Esophagus mucosa (tissue), 1 donor: ENCODE measurements around the gene HOXC6. TPM values are rescaled to one million over a fixed set of nuclear protein-coding genes. Genes with fewer than 3 reads are reported as not detected.
"Not testable (repeated sequence)": the region's sequence is repeated elsewhere in the genome, so short reads cannot be mapped to it uniquely, and the experiment has no call there.

Experiments used
- ATAC-seq: fragments of 200-7000 bp; cut with Tn5 transposase; one replicate; pipeline ENCODE4 v1.9.1; 2020
- total RNA-seq: library from RNA; stranded (reverse); gene quantifications from one replicate; pipeline ENCODE4 v1.2.4, GENCODE V29; 2023
- donor health status: DM: yes; HTN: yes; CAD: no.

Gene HOXC6
- total RNA-seq, 1 donor from 2014 or later = 1.6 TPM

DNA sequence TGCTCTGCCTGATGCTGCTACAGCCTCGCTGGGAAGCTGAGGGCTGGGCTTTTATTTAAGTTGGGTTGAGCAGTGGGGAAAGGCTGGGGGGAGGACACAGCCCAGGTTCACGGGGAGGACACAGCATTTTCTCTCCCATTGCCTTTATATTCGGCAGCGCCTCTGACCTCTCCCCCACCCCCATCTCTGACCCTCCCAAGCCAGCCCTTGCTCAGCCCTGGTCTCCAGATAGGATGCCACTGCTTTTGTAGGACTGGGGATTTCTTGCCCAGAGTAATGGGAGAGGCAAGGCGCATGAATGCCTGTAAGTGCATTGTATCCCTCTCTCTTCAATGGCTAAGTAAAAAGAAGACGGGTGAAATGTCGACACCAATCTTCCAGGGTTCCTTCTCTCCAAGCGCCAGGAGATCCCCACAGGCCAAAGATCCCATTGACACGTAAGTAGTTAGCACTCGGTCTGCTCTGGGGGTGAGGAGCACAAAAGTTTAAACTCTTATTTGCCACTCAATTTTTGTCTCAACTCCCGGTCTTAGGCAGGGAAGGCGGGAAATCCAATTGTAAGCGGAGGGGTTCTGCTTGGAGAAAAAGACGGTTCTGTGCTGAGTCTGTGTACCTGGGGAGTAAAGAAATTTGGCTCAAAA lies 30.0 kb downstream of the HOXC6 start:
- no peak for ATAC-seq

DNA sequence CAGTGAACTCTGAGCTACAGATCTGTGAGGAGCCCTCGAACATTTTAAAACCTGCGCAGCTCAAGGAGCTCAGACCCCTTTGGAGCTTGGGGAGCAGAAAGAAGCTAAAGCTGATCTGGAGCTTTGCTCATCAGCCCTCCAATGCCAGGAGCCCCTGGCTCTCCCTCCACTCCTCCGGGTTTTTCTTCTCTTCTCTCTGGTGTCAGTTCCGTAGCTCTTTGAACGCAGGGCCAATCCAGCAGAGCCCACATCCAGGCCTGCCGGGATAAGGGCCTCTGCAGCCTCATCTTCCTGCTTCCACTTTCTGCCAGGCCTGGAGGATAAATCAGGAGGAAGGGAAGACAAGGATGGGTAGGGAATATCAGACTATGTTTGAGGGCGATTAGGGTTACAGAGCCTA lies 31.4 kb downstream of the HOXC6 start:
- no peak for ATAC-seq

DNA sequence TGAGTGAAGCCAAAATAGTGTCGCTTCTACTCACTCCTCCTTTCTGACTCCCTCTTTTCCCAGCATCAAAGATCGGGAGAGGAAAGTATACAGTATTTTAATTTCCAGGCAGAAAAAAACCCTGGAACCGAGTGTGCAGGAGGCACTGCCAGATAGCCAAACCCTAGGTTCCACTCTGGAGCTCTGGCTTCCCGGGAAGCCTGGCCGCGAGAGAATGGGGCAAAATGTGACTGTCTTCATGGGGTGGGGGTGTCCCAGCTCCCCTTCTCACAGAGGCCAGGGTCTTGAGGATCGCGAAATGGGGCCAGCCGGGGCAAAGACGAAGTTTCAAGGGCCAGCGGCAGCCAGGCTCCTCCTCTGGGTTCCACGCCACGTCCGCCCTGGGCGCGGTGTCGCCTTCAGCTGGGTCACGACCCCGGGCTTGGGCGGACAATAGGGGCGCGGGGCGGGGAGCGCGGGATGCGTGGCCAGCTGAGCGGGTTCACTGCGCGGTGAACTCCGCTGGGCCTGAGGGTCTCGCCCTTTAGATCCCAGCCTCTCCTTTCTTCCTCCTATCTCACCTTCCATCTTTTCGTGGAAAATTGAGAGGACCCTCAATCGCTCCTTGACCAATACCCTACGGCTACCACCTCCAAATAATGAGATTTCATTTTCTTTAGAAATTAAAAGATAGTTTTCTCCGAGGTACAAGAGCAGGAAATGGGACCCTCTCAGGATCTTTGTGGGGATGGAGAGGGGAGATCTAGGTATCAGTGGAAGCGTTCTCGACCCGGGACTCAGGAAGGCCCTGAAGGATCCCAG lies 32.1 kb downstream of the HOXC6 start:
- no peak for ATAC-seq

DNA sequence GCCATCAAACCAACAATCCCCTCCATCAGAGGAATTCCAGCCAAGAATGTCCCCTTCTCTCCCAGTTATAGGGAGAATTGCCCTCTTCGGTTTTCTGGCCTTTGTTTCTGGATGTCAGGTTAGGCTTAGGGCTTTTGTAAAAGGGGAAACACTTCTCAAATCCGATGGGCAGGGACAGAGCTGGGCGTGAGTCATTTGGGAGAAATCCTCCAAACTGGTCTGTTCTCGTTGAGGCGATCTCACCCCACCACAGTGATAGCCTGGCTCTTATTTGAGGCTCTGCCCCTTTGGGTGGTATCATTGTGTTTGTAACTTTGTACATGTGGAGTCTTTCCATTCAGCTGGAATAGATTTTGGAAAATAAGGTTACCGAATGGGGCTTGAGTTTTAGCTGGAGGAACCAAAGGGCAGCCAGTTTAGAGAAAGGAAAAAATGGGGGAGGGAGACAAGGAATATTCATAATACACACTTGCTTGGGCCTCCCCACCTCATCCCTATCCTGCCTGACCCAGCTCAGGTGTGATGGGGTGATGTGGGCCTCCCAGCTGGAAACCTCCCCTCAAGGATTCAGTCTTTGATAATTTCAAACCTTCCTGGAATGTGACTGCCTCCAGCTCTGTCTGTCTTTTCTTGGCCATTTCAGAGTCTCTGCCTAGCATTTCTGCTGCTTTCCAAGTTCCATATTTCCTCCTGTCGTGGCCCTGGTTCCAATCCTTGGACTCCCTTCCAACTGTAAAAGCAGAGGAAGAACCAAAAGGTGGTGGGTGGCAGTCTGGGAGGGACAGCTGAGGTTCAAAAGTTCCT lies 32.9 kb downstream of the HOXC6 start:
- no peak for ATAC-seq

DNA sequence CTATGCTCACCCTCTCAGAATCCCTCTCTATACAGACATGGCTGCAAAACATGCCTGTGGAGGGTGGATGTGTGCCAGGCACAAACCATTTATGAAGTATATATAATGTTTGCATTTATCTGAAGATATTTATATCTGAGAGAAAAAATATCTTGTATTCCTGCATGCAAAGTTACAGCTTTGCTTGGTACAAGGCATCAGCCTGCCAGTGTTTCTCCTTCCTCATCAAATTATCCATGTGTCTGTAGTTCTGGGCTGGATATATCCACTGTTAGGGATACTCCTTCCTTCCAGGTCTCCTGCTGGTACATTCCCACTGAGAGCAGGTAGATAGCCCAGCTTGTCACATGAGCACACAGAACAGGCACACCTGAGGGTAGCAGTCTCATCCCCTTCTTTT lies 37.4 kb downstream of the HOXC6 start:
- ATAC-seq = no peak

DNA sequence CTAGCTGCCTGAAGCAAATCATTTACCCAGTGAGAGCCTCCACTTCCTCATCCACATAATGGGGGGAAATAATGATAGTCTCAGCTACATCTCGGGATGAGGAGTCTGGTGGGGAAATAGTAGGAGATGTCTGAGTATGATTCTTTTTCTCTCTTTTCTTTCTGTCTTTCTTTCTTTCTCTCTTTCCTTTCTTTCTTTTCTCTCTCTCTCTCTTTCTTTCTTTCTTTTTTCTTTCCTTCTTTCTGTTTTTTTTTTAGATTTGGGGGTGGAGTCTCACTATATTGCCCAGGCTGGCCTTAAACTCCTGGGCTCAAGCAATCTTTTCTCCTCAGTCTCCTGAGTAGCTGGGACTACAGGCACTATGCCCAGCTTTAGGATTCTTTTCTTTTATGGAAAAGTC lies 38.2 kb downstream of the HOXC6 start:
- no peak for ATAC-seq

DNA sequence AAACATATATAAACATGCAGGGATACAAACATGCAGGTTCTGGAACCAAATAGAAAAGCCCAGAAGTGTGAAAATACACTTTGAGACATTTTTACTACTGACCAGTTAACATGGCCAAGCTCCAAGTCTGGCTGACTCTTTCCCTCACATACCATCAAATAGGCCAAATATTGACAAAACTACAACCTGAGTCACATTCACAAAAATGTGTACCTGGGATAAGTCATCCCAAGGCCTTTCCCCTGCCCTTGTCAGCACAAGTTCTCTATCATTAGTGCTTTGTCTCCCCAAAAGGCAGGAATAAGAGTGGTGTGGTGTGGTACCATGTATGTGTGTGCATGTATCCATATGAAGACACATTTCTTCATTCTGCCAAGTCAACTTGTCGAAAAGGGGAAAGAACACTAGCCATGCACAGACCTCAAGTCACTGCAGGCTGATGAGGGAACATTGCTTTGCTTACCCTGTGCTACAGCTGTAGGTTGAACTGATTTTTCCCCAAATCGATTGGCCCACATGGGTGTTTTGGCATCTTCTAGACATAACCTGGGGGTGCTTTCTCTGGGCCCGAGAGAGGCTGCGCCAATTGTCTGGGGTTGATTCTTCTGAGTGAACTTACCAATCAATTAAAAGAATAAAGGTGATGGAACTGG lies 40.3 kb downstream of the HOXC6 start:
- ATAC-seq = no peak

DNA sequence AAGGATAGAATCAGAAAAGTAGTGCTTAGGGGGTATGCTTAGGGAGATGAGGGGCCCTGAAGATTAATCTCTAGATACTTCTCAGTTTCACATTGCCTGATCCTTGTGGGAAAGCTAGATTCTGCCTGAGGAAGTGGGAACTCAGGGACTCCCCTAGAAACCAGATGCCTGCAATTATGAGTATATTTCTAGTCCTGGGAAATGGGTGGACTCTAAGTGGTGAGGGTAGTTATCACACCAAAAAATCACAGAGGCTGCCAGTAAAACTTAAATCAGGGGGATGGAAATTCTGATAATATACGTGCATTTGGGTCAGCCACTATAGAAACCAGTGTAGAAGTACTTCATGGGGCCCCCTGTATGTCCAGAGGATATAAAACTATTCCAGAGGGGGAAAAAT lies 43.7 kb downstream of the HOXC6 start:
- ATAC-seq = no peak

DNA sequence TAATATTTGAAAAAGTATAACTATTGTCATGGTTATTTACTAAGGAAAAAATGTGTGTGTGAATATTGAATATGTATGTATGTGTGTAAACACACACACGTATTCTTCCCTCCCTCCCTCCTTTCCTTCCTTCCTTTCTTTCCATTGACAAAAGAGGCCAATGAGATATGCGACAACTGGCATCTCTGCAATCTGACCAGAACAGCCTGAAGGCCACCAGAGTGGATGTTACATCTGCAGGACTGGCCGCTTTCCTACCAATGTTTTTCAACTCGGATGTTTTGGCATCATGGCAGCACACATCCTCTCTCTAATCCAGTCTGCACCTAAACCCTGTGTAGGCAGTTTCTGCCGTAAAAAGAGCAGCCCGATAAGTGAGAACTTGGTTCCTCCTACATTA lies 46.1 kb downstream of the HOXC6 start:
- no peak for ATAC-seq

DNA sequence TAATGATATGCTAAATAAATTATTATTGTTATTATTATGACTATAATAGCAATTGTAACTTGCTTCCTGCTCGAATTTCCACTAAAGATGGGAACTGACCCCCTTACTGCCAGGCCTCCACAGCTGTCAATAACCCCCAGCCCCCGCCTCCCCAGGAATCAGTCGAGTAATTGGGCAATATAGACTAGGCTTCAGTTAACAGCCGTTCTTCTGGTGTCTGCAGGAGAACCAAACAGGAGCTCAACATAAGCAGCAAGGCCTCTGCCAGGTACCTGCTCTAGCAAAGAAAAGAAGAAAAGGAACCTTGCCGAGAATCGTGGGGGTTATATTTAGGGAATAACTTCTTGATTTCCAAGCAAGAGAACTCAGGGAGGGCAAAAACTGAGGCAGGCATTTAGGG lies 47.2 kb downstream of the HOXC6 start:
- no peak for ATAC-seq

DNA sequence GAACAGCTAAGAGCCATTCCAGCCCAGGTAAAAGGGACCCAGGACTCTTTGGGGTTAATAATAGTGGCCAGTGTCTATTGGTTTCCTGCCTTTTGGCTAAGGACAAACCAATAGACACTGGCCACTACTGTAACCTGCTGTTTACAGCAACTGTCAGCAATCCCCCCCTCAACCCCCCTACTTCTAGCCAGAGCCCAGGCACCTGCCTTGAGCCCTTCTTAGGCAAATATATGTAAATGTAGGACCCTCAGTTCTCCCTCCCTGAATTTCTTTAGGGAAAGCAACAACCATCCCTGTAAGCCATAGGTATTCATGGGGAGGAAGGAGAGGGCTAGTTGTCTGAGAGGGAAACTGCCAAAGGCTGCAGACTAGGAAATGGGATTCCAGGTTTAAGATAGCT lies 47.7 kb downstream of the HOXC6 start:
- no peak for ATAC-seq

DNA sequence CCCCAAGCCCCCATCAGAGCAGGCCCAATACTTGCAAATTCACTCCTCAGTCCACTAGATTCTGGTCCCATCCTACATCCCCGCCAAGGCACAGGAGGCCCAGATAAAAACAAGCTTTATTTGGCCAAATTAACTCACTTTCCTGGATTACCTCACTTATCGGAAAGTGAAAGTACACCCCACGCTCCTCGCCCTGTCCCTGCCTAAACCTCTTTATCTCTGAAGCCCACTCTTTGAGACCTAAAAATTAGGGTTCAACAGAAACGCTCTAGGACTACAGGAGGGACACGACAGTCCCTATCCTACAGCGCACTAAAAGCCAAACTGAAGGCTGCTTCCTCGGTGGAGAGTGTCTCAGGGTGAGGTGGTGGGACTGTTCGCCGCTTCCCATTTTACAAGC lies 49.6 kb downstream of the HOXC6 start:
- not testable (repeated sequence) for ATAC-seq

DNA sequence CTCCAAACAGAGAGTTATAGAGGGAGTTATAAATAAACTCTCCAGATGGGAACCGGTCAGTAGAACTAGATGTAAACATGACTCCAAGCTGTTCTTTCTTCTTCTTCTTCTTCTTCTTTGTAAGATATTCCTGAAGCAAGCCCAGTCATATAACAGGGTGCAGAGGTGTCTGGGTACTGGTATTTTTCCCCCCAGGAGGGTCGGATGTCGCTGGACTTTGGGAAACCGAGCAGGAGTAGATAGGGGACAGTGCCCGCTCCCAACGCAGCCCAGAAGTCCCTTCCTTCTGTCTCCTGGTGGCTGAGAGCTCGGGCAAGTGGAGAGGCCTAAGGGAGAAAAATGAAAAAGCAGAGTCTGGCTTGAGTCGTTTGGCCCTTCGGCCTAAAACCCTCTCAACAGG lies 50.9 kb downstream of the HOXC6 start:
- ATAC-seq = not testable (repeated sequence)

Other genes with a start within 250 kb of the HOXC6 start
- 0.52 TPM for gene HOXC13, start 89.6 kb upstream of the HOXC6 start, total RNA-seq
- not detected for gene HOXC12, start 73.5 kb upstream of the HOXC6 start, total RNA-seq
- gene HOXC11, start 55.3 kb upstream of the HOXC6 start, total RNA-seq = 0.08 TPM
- not detected for gene HOTAIR, start 53.5 kb upstream of the HOXC6 start, total RNA-seq
- gene HOXC10, start 43.3 kb upstream of the HOXC6 start, total RNA-seq = 0.64 TPM
- 1.2 TPM for gene HOXC9, start 28.3 kb upstream of the HOXC6 start, total RNA-seq
- gene HOXC8, start 19.5 kb upstream of the HOXC6 start, total RNA-seq = 0.48 TPM
- 0.60 TPM for gene HOXC5, start 4.6 kb downstream of the HOXC6 start, total RNA-seq
- gene HOXC4, start 25.4 kb downstream of the HOXC6 start, total RNA-seq = 5.1 TPM
- gene SMUG1, start 160.5 kb downstream of the HOXC6 start, total RNA-seq = 35.2 TPM